Cardiac fibroblast (primary cell): ENCODE results near the gene VSIG4.
A peak's percentile ranks its signal among the peaks of the same experiment; 100 is the strongest.
"Not testable (repeated sequence)": the region's sequence is repeated elsewhere in the genome, so short reads cannot be mapped to it uniquely, and the experiment has no call there.

Experiments used
- DNase-seq, 2 donors: peaks; one replicate each; pipeline versions ENCODE4 v3.0.0 to v3.0.0-alpha.2; 2010; ENCODE audit warnings: low read depth in 2 of 2
- H3K4me3 ChIP-seq, 2 donors: replicated peaks in 1 of 2; 1 replicate in 1 of 2; 2 replicates in 1 of 2; pipeline ENCODE4 v1.5.1; 2011; ENCODE audit warnings: low read depth in 2 of 2, low read length in 2 of 2, mild to moderate bottlenecking in 2 of 2, moderate library complexity in 1 of 2
- CTCF ChIP-seq: IDR thresholded peaks from one replicate; pipeline ENCODE4 v1.5.1; 2011; ENCODE audit warnings: low read depth, mild to moderate bottlenecking, low read length, inconsistent platforms

Gene VSIG4

GRCh38 chrX:65985922-65986588, 53.8 kb downstream of the VSIG4 start:
- peak; percentile 64 to 70 for DNase-seq
- no peak overlapping the region for H3K4me3 ChIP-seq

GRCh38 chrX:65985211-65985610, 54.7 kb downstream of the VSIG4 start:
- H3K4me3 ChIP-seq: no peak overlapping the region
- DNase-seq: no peak
- no peak for TF ChIP-seq CTCF

More at GRCh38 chrX:65985922-65986588, 53.8 kb downstream of the VSIG4 start:
- TF ChIP-seq CTCF: peak; percentile 46

GRCh38 chrX:65977161-65977560, 62.7 kb downstream of the VSIG4 start:
- H3K4me3 ChIP-seq, DNase-seq: not testable (repeated sequence)

GRCh38 chrX:65976161-65976560, 63.7 kb downstream of the VSIG4 start:
- TF ChIP-seq CTCF: no peak
- no peak overlapping the region for H3K4me3 ChIP-seq
- no peak for DNase-seq

- DNase-seq, H3K4me3 ChIP-seq: not testable (repeated sequence)
These were observed 64.6 kb downstream of the VSIG4 start for GRCh38 chrX:65975161-65975751.
